ENCODE results near the gene OAT.

GRCh38 chr10:124418726-124419501 lies at the start of gene OAT:
- TF ChIP-seq CTCF (IDR thresholded peaks at IDR 0.05), result peak in 2 of 7 experiments; percentile 29 to 32
- TF ChIP-seq POLR2A (IDR thresholded peaks at IDR 0.05), result peak; percentile 94 to 98 (median 96)
